OCI-LY3 (cell line): ENCODE measurements around the gene NCOA6.

Experiments used
- CTCF ChIP-seq: fragments of 200-600, 300-600 bp; sonication (generic); IDR thresholded peaks from 2 replicates; pipeline ENCODE4 v1.5.1; 2014; ENCODE audit warnings: antibody characterized with exemption, low read length, low read depth
- EZH2phosphoT487 ChIP-seq: fragments of 200-600 bp; shearing (Covaris generic); IDR thresholded peaks from 2 replicates; pipeline ENCODE4 v1.6.1; 2018; ENCODE audit warnings: antibody characterized with exemption, mixed run types, low read depth

GRCh38 chr20:34703424-34704176 is 121.9 kb downstream of the NCOA6 start:
- TF ChIP-seq CTCF: no peak
- no peak for TF ChIP-seq EZH2phosphoT487
